ENCODE data around the gene OR6J1. TPM values are rescaled to one million over a fixed set of nuclear protein-coding genes. Genes with fewer than 3 reads are reported as not detected.
A peak's percentile ranks its signal among the peaks of the same experiment; 100 is the strongest.

The OR6J1 gene
- total and polyA plus RNA-seq, 9 of the 15 experiments (the other 6 are each of a cell fraction or from before 2014, with no cell fraction given): not detected

DNA sequence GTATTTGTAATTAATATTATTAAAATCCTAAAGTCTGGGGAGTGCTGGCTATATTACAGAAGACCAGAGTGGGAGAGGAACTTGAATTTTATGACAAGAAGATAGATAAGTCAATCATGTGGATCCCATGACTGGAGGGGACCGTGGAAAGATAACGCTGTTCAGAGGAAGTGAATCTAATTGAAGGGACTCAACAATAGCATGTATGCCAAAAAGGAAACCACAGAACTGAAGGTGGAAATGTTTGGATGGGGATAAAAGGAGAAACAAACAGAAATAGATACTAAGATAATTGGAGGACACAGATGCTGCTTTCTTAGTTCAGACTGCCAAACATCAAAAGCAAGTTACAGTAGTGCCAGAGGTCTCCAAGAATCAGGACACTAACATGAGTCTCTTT, 21.1 kb downstream of the OR6J1 start:
- no peak overlapping the region for H3K9ac ChIP-seq (ENCODE audit: insufficient read depth in 1 of 2, low read depth in 2 of 2, low read length in 2 of 2)
- H3K9me1 ChIP-seq (ENCODE audit: control insufficient read depth, insufficient read depth, low read length): no peaks in the 10 kb centered on the region
- H3K9me3 ChIP-seq (replicated peaks; ENCODE audit: control insufficient read depth, insufficient read depth, low read depth, low read length): no peaks in the 10 kb centered on the region
- CTCF ChIA-PET (ENCODE audit: low intra/inter-chr PET ratio): no interaction called here
- intact Hi-C loops (cut with micrococcal nuclease): no loop called here
- peak in 1 of 4 experiments; percentile 10 for DNase-seq (ENCODE audit: extremely low read depth in 1 of 4, low spot score in 3 of 4)
- in situ Hi-C loops (cut with MboI): no loop called here
- WGBS (ENCODE audit: insufficient coverage, low coverage, missing lambda C conversion rate): 0% methylated on average over 2 of the region's 2 CpGs
- no peak for ATAC-seq
- no peaks in the 10 kb centered on the region for H4K20me1 ChIP-seq (replicated peaks; ENCODE audit: control insufficient read depth, insufficient read depth, low read length)
- H3K27ac ChIP-seq (ENCODE audit: extremely low read depth, low read depth, low read length): no peak overlapping the region
- POLR2A ChIA-PET: no interaction called here
- H3K27me3 ChIP-seq (ENCODE audit: control insufficient read depth in 2 of 2, insufficient read depth in 2 of 2, low read length in 2 of 2): no peaks in the 10 kb centered on the region
- BruUV-seq (replicated peaks): no TSS peak
- no peak overlapping the region for H3K4me2 ChIP-seq (ENCODE audit: insufficient read depth, low read length)
- H3K79me2 ChIP-seq (ENCODE audit: control insufficient read depth, insufficient read depth, low read length): no peaks in the 10 kb centered on the region
- no peak for FAIRE-seq
- no peak overlapping the region for H3K4me3 ChIP-seq
- peaks cover 0 to 10% of the 10 kb centered on the region in 2 experiments; a peak in 3 of 5 replicates for H3K4me1 ChIP-seq (replicated peaks in 1 of 2; ENCODE audit: control insufficient read depth in 2 of 2, insufficient read depth in 2 of 2, low read length in 2 of 2)
- H3K36me3 ChIP-seq (ENCODE audit: control insufficient read depth, insufficient read depth, low read length): no peaks in the 10 kb centered on the region
- no peak overlapping the region for H2AFZ ChIP-seq (ENCODE audit: low read depth, low read length)
- TF ChIP-seq, protein P1, sequence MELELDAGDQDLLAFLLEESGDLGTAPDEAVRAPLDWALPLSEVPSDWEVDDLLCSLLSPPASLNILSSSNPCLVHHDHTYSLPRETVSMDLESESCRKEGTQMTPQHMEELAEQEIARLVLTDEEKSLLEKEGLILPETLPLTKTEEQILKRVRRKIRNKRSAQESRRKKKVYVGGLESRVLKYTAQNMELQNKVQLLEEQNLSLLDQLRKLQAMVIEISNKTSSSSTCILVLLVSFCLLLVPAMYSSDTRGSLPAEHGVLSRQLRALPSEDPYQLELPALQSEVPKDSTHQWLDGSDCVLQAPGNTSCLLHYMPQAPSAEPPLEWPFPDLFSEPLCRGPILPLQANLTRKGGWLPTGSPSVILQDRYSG (tag; conservative IDR thresholded peaks at IDR 0.05; ENCODE audit: low read depth): no peak
- peak; percentile 21; the same call in 1 of the 2 replicates for TF ChIP-seq JUND (IDR thresholded peaks at IDR 0.05; ENCODE audit: borderline replicate concordance, low read depth, low read length)
- TF ChIP-seq JUND (tag; IDR thresholded peaks at IDR 0.05; ENCODE audit: borderline replicate concordance, low read depth, low read length): no peak
- TF ChIP-seq, protein P2, sequence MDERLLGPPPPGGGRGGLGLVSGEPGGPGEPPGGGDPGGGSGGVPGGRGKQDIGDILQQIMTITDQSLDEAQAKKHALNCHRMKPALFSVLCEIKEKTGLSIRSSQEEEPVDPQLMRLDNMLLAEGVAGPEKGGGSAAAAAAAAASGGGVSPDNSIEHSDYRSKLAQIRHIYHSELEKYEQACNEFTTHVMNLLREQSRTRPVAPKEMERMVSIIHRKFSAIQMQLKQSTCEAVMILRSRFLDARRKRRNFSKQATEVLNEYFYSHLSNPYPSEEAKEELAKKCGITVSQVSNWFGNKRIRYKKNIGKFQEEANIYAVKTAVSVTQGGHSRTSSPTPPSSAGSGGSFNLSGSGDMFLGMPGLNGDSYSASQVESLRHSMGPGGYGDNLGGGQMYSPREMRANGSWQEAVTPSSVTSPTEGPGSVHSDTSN (CRISPR knock-in tag; IDR thresholded peaks at IDR 0.05; ENCODE audit: low read depth): no peak
- TF ChIP-seq, protein P2 (tag; conservative IDR thresholded peaks at IDR 0.05; ENCODE audit: low read depth): peak; percentile 18; the same call in 1 of the 2 replicates
- TF ChIP-seq, protein P3, sequence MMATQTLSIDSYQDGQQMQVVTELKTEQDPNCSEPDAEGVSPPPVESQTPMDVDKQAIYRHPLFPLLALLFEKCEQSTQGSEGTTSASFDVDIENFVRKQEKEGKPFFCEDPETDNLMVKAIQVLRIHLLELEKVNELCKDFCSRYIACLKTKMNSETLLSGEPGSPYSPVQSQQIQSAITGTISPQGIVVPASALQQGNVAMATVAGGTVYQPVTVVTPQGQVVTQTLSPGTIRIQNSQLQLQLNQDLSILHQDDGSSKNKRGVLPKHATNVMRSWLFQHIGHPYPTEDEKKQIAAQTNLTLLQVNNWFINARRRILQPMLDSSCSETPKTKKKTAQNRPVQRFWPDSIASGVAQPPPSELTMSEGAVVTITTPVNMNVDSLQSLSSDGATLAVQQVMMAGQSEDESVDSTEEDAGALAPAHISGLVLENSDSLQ (IDR thresholded peaks at IDR 0.05): peak; percentile 28; the same call in 1 of the 2 replicates
- TF ChIP-seq ESRRA (IDR thresholded peaks at IDR 0.05; ENCODE audit: borderline replicate concordance, low read depth): no peak
- TF ChIP-seq, protein P4, sequence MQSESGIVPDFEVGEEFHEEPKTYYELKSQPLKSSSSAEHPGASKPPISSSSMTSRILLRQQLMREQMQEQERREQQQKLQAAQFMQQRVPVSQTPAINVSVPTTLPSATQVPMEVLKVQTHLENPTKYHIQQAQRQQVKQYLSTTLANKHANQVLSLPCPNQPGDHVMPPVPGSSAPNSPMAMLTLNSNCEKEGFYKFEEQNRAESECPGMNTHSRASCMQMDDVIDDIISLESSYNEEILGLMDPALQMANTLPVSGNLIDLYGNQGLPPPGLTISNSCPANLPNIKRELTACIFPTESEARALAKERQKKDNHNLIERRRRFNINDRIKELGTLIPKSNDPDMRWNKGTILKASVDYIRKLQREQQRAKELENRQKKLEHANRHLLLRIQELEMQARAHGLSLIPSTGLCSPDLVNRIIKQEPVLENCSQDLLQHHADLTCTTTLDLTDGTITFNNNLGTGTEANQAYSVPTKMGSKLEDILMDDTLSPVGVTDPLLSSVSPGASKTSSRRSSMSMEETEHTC (IDR thresholded peaks at IDR 0.05): peak; percentile 53; the same call in 1 of the 2 replicates
- no peak for TF ChIP-seq RBM17 (IDR thresholded peaks at IDR 0.05; ENCODE audit: borderline replicate concordance, low read depth, low read length)
- peak; percentile 69; the same call in 1 of the 2 replicates for TF ChIP-seq MECOM (CRISPR knock-in tag; IDR thresholded peaks at IDR 0.05)
- TF ChIP-seq TCFL5 (CRISPR knock-in tag; conservative IDR thresholded peaks at IDR 0.05): no peak
- TF ChIP-seq HDGF (IDR thresholded peaks at IDR 0.05): no peak
- TF ChIP-seq MEIS2 (IDR thresholded peaks at IDR 0.05; ENCODE audit: partially characterized antibody): peak; percentile 44
- TF ChIP-seq SOX6 (IDR thresholded peaks at IDR 0.05): peak; percentile 63; the same call in 1 of the 2 replicates
